ENCODE measurements around the gene SCGN. TPM values are rescaled to one million over a fixed set of nuclear protein-coding genes. Genes with fewer than 3 reads are reported as not detected.

SCGN gene, protein sequence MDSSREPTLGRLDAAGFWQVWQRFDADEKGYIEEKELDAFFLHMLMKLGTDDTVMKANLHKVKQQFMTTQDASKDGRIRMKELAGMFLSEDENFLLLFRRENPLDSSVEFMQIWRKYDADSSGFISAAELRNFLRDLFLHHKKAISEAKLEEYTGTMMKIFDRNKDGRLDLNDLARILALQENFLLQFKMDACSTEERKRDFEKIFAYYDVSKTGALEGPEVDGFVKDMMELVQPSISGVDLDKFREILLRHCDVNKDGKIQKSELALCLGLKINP
- total RNA-seq (2013), result not detected
- polyA plus RNA-seq (not detected), polyA minus RNA-seq (not detected in 2 replicates), total RNA-seq (0 to 0.75 (median 0) reads per million in 11 experiments)

DNA sequence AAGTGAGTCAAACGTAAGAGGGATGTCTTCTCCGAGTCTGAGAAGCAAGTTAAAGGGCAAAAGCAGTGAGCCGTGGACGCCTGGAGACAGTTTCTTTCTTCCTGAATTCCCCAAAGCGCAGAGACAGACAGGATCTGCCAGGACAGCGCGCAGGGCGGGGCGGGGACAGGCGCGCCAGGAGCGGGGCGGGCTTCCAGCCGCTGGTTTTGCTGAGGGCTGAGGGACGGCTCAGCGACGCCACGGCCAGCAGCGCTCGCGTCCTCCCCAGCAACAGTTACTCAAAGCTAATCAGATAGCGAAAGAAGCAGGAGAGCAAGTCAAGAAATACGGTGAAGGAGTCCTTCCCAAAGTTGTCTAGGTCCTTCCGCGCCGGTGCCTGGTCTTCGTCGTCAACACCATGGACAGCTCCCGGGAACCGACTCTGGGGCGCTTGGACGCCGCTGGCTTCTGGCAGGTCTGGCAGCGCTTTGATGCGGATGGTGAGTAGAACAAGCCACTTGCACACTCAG is at the start of gene SCGN:
SCGN (plus strand) TSS at position 209 of the 509 bp plus-strand sequence; CDS start at position 398, 189 bp downstream.
- Histone ChIP-seq H3K27ac (ENCODE audit: low read depth in 1 of 2, low read length in 2 of 2) (no peak within 1 kb of the TSS), H3K79me2 (ENCODE audit: insufficient read depth, low read length) (no peaks in the 10 kb centered on the region), H3K36me3 (replicated peaks in 1 of 2; ENCODE audit: control insufficient read depth in 1 of 2, insufficient read depth in 2 of 2, low read length in 2 of 2) (no peaks in the 10 kb centered on the region), H3K9me3 (replicated peaks in 1 of 2; ENCODE audit: control insufficient read depth in 1 of 2, insufficient read depth in 1 of 2, low read length in 2 of 2) (peaks cover 0 to 8% of the 10 kb centered on the region in 2 donors), H3K27me3 (ENCODE audit: control insufficient read depth in 2 of 2, insufficient read depth in 2 of 2, low read length in 2 of 2) (peaks cover 36 to 56% of the 10 kb centered on the region in 2 donors), H4K20me1 (ENCODE audit: insufficient read depth, low read length) (no peaks in the 10 kb centered on the region), H2AFZ (ENCODE audit: insufficient read depth, low read depth, low read length, poor library complexity, severe bottlenecking) (no peak within 1 kb of the TSS), H3K4me3 (replicated peaks in 1 of 3; ENCODE audit: low read depth in 2 of 3, low read length in 3 of 3) (no peak within 1 kb of the TSS), H3K9ac (ENCODE audit: insufficient read depth, low read length, poor library complexity, severe bottlenecking) (no peak within 1 kb of the TSS), H3K4me1 (ENCODE audit: control insufficient read depth in 1 of 2, insufficient read depth in 2 of 2, low read length in 2 of 2) (no peaks in the 10 kb centered on the region), H3K4me2 (replicated peaks; ENCODE audit: extremely low read depth, low read length, poor library complexity, severe bottlenecking) (no peak within 1 kb of the TSS)
- no peaks in the 10 kb centered on the region for H3K36me3 Mint-ChIP-seq
- no peak for DNase-seq
- intact Hi-C loops (cut with micrococcal nuclease), result no loop called here
- TF ChIP-seq, protein P1, sequence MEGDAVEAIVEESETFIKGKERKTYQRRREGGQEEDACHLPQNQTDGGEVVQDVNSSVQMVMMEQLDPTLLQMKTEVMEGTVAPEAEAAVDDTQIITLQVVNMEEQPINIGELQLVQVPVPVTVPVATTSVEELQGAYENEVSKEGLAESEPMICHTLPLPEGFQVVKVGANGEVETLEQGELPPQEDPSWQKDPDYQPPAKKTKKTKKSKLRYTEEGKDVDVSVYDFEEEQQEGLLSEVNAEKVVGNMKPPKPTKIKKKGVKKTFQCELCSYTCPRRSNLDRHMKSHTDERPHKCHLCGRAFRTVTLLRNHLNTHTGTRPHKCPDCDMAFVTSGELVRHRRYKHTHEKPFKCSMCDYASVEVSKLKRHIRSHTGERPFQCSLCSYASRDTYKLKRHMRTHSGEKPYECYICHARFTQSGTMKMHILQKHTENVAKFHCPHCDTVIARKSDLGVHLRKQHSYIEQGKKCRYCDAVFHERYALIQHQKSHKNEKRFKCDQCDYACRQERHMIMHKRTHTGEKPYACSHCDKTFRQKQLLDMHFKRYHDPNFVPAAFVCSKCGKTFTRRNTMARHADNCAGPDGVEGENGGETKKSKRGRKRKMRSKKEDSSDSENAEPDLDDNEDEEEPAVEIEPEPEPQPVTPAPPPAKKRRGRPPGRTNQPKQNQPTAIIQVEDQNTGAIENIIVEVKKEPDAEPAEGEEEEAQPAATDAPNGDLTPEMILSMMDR (IDR thresholded peaks at IDR 0.05), result no peak
- H3K9me3 Mint-ChIP-seq, result peaks cover 0 to 7% (median 0%) of the 10 kb centered on the region in 7 donors
- H3K4me3 Mint-ChIP-seq, result peak within 1 kb of the TSS in 1 of 2 donors; percentile 0
- no peaks in the 10 kb centered on the region for H3K4me1 Mint-ChIP-seq
- WGBS (ENCODE audit: insufficient coverage), result 5% methylated on average over 33 of the region's 35 CpGs
- peak within 1 kb of the TSS in 1 of 7 donors; percentile 18 for H3K27ac Mint-ChIP-seq
- H3K27me3 Mint-ChIP-seq (ENCODE audit: low read depth in 3 of 3), result peaks cover 22 to 48% (median 24%) of the 10 kb centered on the region in 3 donors

DNA sequence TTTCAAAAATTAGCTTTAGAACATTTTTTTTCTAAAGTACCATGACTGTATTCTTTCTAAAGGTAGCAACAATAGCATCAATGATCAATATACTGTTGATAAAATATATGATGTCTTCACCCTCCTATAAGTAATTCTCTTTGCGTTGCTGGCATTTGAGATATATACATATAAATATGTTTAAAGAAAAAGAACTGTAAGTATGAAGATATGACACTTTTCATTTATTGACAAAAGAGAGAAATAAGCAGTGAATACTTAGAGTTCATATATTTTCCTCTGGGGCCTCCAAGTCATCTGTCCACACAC is 49.4 kb upstream of the SCGN start:
- intact Hi-C loops (cut with micrococcal nuclease), result loop anchor here in 1 of 2 donors (10.0 kb wide), 1 partner anchor 338 kb away; no protein-coding TSS in a partner anchor
- Histone ChIP-seq H4K20me1 (ENCODE audit: insufficient read depth, low read length) (no peaks in the 10 kb centered on the region), H3K36me3 (replicated peaks in 1 of 2; ENCODE audit: control insufficient read depth in 1 of 2, insufficient read depth in 2 of 2, low read length in 2 of 2) (no peaks in the 10 kb centered on the region), H3K9ac (ENCODE audit: insufficient read depth, low read length, poor library complexity, severe bottlenecking) (no peak overlapping the region), H3K4me2 (replicated peaks; ENCODE audit: extremely low read depth, low read length, poor library complexity, severe bottlenecking) (no peak overlapping the region), H3K27ac (ENCODE audit: low read depth in 1 of 2, low read length in 2 of 2) (no peak overlapping the region), H3K9me3 (replicated peaks in 1 of 2; ENCODE audit: control insufficient read depth in 1 of 2, insufficient read depth in 1 of 2, low read length in 2 of 2) (no peaks in the 10 kb centered on the region), H3K4me3 (replicated peaks in 1 of 3; ENCODE audit: low read depth in 2 of 3, low read length in 3 of 3) (no peak overlapping the region), H3K79me2 (ENCODE audit: insufficient read depth, low read length) (no peaks in the 10 kb centered on the region), H3K27me3 (ENCODE audit: control insufficient read depth in 2 of 2, insufficient read depth in 2 of 2, low read length in 2 of 2) (no peaks in the 10 kb centered on the region), H3K4me1 (ENCODE audit: control insufficient read depth in 1 of 2, insufficient read depth in 2 of 2, low read length in 2 of 2) (no peaks in the 10 kb centered on the region), H2AFZ (ENCODE audit: insufficient read depth, low read depth, low read length, poor library complexity, severe bottlenecking) (no peak overlapping the region)
- no peaks in the 10 kb centered on the region for H3K9me3 Mint-ChIP-seq
- TF ChIP-seq, protein P1 (IDR thresholded peaks at IDR 0.05), result peak; percentile 52
- no CpG with 5 or more reads among the region's 1 CpG for WGBS (ENCODE audit: insufficient coverage)
- H3K4me3 Mint-ChIP-seq, result no peak overlapping the region
- H3K36me3 Mint-ChIP-seq, result peaks cover 0 to 4% of the 10 kb centered on the region in 2 donors
- DNase-seq, result no peak
- H3K27ac Mint-ChIP-seq, result no peak overlapping the region
- no peaks in the 10 kb centered on the region for H3K27me3 Mint-ChIP-seq (ENCODE audit: low read depth in 3 of 3)
- no peaks in the 10 kb centered on the region for H3K4me1 Mint-ChIP-seq

Data from CD14-positive monocyte (primary cell).